Hepatocyte (in vitro differentiated cells): Measurements from ENCODE around the gene SLC22A12.

Source experiments
- EZH2 ChIP-seq: fragments of 200-600 bp; sonication (generic); IDR thresholded peaks from 2 replicates; pipeline ENCODE4 v1.6.1; 2016; ENCODE audit warnings: antibody characterized with exemption, mild to moderate bottlenecking, borderline replicate concordance
- EZH2phosphoT487 ChIP-seq: fragments of 200-600 bp; sonication (generic); IDR thresholded peaks from one replicate; pipeline ENCODE4 v1.6.1; 2018; ENCODE audit warnings: antibody characterized with exemption, mild to moderate bottlenecking, low read depth, moderate library complexity; ENCODE audit not compliant: unreplicated experiment, severe bottlenecking
- TF ChIP-seq, protein P1 (sequence below): fragments of 200-600 bp; sonication (generic); IDR thresholded peaks from 2 replicates; pipeline ENCODE4 v1.5.1; 2016; ENCODE audit warnings: antibody characterized with exemption, mild to moderate bottlenecking; ENCODE audit not compliant: poor library complexity

DNA sequence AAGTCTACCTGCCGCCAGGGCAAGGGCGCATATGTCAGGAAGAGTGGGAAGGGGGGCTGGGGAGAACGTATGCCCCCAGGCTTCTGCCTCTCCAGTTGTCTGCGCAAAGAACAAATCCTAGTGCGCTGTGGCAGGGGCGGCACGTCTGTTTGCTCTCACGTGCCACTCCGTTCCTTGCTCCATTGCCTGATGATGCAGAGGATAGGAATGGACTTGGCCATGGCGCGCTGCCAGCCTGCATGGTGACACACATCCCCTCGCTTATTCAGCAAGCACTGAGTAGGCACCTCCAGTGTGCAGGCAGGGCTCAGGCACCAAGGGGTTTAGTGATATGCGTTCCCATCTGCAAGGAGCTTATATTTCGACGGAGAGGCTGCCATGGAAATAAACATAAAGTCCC is 45.4 kb upstream of the SLC22A12 start:
- TF ChIP-seq, protein P1, sequence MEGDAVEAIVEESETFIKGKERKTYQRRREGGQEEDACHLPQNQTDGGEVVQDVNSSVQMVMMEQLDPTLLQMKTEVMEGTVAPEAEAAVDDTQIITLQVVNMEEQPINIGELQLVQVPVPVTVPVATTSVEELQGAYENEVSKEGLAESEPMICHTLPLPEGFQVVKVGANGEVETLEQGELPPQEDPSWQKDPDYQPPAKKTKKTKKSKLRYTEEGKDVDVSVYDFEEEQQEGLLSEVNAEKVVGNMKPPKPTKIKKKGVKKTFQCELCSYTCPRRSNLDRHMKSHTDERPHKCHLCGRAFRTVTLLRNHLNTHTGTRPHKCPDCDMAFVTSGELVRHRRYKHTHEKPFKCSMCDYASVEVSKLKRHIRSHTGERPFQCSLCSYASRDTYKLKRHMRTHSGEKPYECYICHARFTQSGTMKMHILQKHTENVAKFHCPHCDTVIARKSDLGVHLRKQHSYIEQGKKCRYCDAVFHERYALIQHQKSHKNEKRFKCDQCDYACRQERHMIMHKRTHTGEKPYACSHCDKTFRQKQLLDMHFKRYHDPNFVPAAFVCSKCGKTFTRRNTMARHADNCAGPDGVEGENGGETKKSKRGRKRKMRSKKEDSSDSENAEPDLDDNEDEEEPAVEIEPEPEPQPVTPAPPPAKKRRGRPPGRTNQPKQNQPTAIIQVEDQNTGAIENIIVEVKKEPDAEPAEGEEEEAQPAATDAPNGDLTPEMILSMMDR = no peak
- TF ChIP-seq EZH2phosphoT487 (no peak), EZH2 (no peak)
